ENCODE results near the gene CDC20B. TPM values are rescaled to one million over a fixed set of nuclear protein-coding genes. Genes with fewer than 3 reads are reported as not detected.
"Not testable (repeated sequence)": the region's sequence is repeated elsewhere in the genome, so short reads cannot be mapped to it uniquely, and the experiment has no call there.

Gene CDC20B
- polyA plus RNA-seq, 2 of the 4 experiments (the other 2 are of a cell fraction) = 0.05 TPM; not detected in 1

- FAIRE-seq (no peak), DNase-seq (ENCODE audit: low read depth in 1 of 2, low spot score in 1 of 2) (no peak), ATAC-seq (no peak)
- TF ChIP-seq EHF (CRISPR knock-in tag; IDR thresholded peaks at IDR 0.05) (no peak), HMGXB4 (CRISPR knock-in tag; IDR thresholded peaks at IDR 0.05; ENCODE audit: borderline replicate concordance) (no peak), MYC (IDR thresholded peaks at IDR 0.05; ENCODE audit: borderline replicate concordance, low read length) (no peak), PHF8 (IDR thresholded peaks at IDR 0.05; ENCODE audit: borderline replicate concordance, low read depth) (no peak), HDAC2 (IDR thresholded peaks at IDR 0.05) (no peak), RAD21 (conservative IDR thresholded peaks at IDR 0.05 in 1 of 2, IDR thresholded peaks at IDR 0.05 in 1 of 2) (no peak), ESRRA (IDR thresholded peaks at IDR 0.05; ENCODE audit: borderline replicate concordance, low read length) (no peak), REST (IDR thresholded peaks at IDR 0.05) (no peak), RARB (CRISPR knock-in tag; IDR thresholded peaks at IDR 0.05) (no peak), NR3C1 (IDR thresholded peaks at IDR 0.05) (no peak), POLR2A (IDR thresholded peaks at IDR 0.05; ENCODE audit: low read length) (no peak)
- TF ChIP-seq, protein P1, sequence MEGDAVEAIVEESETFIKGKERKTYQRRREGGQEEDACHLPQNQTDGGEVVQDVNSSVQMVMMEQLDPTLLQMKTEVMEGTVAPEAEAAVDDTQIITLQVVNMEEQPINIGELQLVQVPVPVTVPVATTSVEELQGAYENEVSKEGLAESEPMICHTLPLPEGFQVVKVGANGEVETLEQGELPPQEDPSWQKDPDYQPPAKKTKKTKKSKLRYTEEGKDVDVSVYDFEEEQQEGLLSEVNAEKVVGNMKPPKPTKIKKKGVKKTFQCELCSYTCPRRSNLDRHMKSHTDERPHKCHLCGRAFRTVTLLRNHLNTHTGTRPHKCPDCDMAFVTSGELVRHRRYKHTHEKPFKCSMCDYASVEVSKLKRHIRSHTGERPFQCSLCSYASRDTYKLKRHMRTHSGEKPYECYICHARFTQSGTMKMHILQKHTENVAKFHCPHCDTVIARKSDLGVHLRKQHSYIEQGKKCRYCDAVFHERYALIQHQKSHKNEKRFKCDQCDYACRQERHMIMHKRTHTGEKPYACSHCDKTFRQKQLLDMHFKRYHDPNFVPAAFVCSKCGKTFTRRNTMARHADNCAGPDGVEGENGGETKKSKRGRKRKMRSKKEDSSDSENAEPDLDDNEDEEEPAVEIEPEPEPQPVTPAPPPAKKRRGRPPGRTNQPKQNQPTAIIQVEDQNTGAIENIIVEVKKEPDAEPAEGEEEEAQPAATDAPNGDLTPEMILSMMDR (IDR thresholded peaks at IDR 0.05) = no peak
- TF ChIP-seq, protein P2, sequence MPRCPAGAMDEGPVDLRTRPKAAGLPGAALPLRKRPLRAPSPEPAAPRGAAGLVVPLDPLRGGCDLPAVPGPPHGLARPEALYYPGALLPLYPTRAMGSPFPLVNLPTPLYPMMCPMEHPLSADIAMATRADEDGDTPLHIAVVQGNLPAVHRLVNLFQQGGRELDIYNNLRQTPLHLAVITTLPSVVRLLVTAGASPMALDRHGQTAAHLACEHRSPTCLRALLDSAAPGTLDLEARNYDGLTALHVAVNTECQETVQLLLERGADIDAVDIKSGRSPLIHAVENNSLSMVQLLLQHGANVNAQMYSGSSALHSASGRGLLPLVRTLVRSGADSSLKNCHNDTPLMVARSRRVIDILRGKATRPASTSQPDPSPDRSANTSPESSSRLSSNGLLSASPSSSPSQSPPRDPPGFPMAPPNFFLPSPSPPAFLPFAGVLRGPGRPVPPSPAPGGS (IDR thresholded peaks at IDR 0.05) = no peak
- no peak within 1 kb of the TSS for H3K4me2 ChIP-seq
- WGBS (ENCODE audit: missing lambda C conversion rate) = 6% methylated on average over 3 of the region's 3 CpGs
- H3K27ac ChIP-seq = no peak within 1 kb of the TSS
- ChIA-PET CTCF (no interaction called here), POLR2A (no interaction called here)
- H3K9me3 ChIP-seq = no peaks in the 10 kb centered on the region
- H3K4me3 ChIP-seq = no peak within 1 kb of the TSS
- H3K4me1 ChIP-seq = no peaks in the 10 kb centered on the region
Measured at GRCh38 chr5:55102348-55102747, 70.6 kb downstream of the CDC20B start, which contains the start of gene GZMA. Gene GZMA (plus strand): TSS chr5:55102646. CDS start chr5:55102683, 37 bp downstream.

DNA sequence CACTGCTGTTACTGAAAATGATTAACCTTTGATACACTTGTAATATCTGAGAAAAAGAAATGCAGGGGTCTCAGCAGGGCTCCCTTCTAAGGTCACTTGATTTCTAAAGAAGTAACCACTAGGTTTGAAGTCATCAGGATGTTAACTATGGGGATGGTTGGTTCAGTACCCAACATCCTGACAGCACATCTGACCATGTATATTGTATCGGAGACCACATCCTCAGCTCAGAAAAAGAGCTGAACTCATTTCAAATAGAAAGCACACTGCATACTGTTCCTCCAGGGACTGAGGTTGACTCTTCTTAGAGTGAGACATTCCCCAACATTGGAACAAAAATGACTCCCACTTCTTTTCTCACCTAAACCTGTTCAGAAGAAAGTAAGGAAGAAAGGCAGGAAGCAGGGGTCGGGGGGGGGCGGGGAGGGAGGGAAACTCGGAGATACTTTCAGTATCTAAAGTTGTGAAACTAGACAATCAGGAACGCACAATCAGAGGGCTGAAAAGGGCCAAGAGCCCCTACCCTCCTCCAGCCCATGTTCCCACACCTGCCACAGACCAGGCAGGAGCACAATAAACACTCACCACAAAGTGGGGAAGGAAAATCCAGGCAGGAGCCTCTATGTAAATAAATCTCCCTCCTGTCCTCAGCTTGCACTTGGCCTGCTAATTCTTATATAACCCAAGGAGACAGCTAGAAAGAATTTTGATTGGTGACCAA, 71.3 kb downstream of the CDC20B start:
- no peaks in the 10 kb centered on the region for H3K9me3 ChIP-seq
- TF ChIP-seq ZSCAN20 (CRISPR knock-in tag; IDR thresholded peaks at IDR 0.05) = no peak
- TF ChIP-seq, protein P3, sequence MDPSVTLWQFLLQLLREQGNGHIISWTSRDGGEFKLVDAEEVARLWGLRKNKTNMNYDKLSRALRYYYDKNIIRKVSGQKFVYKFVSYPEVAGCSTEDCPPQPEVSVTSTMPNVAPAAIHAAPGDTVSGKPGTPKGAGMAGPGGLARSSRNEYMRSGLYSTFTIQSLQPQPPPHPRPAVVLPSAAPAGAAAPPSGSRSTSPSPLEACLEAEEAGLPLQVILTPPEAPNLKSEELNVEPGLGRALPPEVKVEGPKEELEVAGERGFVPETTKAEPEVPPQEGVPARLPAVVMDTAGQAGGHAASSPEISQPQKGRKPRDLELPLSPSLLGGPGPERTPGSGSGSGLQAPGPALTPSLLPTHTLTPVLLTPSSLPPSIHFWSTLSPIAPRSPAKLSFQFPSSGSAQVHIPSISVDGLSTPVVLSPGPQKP (IDR thresholded peaks at IDR 0.05; ENCODE audit: low read depth, low read length) = no peak
- TF ChIP-seq HES2 (IDR thresholded peaks at IDR 0.05) = no peak
- no peak for TF ChIP-seq SMC3 (IDR thresholded peaks at IDR 0.05)
- TF ChIP-seq RCOR1 (IDR thresholded peaks at IDR 0.05; ENCODE audit: low read depth, low read length) = no peak
- no peak for TF ChIP-seq NPAS2 (CRISPR knock-in tag; IDR thresholded peaks at IDR 0.05; ENCODE audit: borderline replicate concordance)
- TF ChIP-seq MYC (IDR thresholded peaks at IDR 0.05; ENCODE audit: borderline replicate concordance, low read length) = no peak
- no peak for TF ChIP-seq HOXB5 (CRISPR knock-in tag; IDR thresholded peaks at IDR 0.05)
- no peak overlapping the region for H3K27ac ChIP-seq
- no peak overlapping the region for H3K4me3 ChIP-seq
- FAIRE-seq (no peak), DNase-seq (ENCODE audit: low read depth in 1 of 2, low spot score in 1 of 2) (no peak), ATAC-seq (no peak)
- POLR2A ChIA-PET = no interaction called here
- WGBS (ENCODE audit: missing lambda C conversion rate) = 37% methylated on average over 4 of the region's 5 CpGs
- no peak overlapping the region for H3K4me2 ChIP-seq
- no peaks in the 10 kb centered on the region for H3K4me1 ChIP-seq
- CTCF ChIA-PET = no interaction called here

DNA sequence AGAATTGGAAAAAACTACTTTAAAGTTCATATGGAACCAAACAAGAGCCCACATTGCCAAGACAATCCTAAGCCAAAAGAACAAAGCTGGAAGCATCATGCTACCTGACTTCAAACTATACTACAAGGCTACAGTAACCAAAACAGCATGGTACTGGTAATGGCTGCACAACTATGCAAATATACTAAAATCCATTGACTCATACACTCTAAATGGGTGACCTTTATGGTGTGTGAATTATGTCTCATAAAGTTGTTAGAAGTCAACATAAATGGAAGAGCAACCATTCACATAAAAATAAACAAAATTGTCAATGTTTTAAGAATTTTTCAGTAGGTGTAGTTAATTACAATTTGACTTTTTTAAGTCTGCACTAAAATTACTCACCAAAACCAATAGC, 71.8 kb downstream of the CDC20B start:
- H3K4me3 ChIP-seq; H3K27ac ChIP-seq; H3K4me2 ChIP-seq; H3K9me3 ChIP-seq; DNase-seq (ENCODE audit: low read depth in 1 of 2, low spot score in 1 of 2); H3K4me1 ChIP-seq; CTCF ChIA-PET; ATAC-seq; FAIRE-seq; POLR2A ChIA-PET: not testable (repeated sequence)

Data from A549 (cell line).